HG03457 (cell line): ENCODE data around the gene MTMR2.

Experiments
- ATAC-seq: cut with Tn5 transposase; IDR thresholded peaks from one replicate; pipeline ENCODE4 v1.9.1; 2021; ENCODE audit warnings: moderate number of reproducible peaks; ENCODE audit not compliant: unreplicated experiment

The MTMR2 gene

GRCh38 chr11:95918720-95919119 is 5.2 kb downstream of the MTMR2 start:
- no peak for ATAC-seq

GRCh38 chr11:95918056-95918455 is 5.9 kb downstream of the MTMR2 start:
- ATAC-seq, result no peak

DNA sequence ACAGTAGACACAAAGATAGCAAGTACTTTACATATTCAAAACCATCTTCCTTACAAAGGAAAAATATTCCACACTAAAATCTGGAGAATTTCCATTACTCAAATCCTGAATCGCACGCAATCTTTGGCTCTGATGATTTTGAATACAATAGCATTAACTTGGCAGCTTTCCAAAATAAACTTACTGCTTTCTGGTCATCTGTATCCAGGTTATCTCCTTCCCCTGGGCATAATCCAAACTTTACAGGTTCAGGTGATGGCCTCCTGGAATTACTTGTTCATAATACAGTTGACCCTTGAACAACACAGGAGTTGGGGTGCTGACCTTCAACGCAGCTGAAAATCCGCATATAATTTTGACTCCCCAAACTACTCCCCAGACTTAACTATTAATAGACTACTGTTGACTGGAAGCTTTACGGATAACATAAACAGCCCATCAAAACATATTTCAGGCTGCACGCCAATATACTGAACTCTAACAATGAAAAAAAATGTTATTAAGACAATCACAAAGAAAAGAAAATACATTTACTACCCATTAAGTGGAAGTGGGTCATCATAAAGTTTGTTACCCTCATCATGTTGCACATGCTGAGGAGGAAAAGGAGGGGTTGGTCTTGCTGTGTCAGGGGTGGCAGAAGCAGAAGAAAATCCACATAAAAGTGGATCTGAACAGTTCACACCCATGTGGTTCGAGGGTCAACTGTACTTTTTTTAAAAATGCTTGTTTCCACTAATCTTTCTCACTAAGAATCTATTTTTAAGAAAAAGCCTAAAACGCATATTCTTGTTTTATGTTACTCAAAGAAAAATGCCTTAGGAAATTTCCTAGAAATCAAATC is 6.5 kb downstream of the MTMR2 start:
- ATAC-seq, result no peak

DNA sequence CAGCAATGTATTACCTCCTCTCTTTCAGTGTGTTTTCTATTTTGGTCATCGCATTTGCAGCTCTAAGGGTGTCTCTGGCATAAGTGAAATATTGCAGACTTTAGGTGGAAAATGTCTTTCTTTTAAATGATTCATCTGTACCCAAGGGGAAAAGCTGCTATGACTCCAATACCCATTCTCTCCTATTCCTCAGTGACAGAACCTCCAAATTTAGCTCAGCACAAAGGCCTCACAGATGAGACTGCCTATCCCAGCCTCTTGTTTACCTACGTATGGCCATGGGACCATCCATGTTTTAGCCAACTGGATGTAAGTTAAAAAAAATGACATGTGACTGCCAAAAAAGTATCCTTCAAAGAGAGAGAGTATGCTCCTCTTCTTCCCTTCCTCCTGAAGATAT is 7.9 kb downstream of the MTMR2 start:
- no peak for ATAC-seq

DNA sequence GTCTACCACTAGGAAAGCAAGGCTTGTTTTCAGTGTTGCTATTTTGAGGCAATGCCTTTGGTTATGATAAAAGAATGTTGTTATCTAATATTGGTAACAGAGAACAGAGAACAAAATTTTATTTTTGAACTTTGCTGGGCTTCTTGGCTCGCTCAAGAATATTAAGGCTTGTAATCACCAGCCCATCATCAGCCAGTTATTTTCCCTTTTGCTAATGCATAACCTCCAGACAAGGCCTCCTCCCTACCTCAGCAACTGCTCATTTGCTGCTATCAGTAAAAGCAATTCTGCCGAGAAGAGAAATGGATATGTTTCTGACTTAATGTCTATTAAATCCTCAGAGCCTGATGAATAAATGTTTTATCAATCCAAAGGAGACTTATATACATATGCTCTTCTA is 8.9 kb downstream of the MTMR2 start:
- ATAC-seq, result no peak

- ATAC-seq, result no peak
Observed at GRCh38 chr11:95913830-95914615, 9.9 kb downstream of the MTMR2 start.

GRCh38 chr11:95912902-95913560 is 10.9 kb downstream of the MTMR2 start:
- no peak for ATAC-seq

GRCh38 chr11:95911369-95911759 is 12.5 kb downstream of the MTMR2 start:
- ATAC-seq, result no peak

- ATAC-seq, result no peak
Observed at GRCh38 chr11:95910638-95911368, 13.1 kb downstream of the MTMR2 start.

DNA sequence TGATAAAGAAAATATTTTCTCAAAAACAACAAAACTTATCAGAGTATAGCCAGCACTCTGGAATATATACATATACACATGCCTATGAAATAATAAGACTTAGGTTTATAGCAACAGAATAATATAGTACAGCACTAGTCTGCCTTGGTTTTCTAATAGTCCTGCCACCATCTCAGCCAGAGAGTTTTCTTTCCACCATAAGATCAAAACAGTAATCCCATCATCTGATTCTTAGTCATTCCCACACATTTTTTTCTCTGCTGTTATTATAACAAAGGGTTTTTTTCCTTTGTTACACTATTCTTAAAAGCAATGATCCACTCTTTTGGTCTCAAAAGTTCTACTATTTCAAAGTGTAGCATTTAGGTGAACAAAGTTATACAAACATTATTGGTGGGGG is 15.1 kb downstream of the MTMR2 start:
- no peak for ATAC-seq

GRCh38 chr11:95907476-95907875 is 16.4 kb downstream of the MTMR2 start:
- no peak for ATAC-seq

- ATAC-seq, result no peak
Observed at GRCh38 chr11:95904009-95904650, 19.8 kb downstream of the MTMR2 start.

GRCh38 chr11:95898782-95899181 is 25.1 kb downstream of the MTMR2 start:
- no peak for ATAC-seq

DNA sequence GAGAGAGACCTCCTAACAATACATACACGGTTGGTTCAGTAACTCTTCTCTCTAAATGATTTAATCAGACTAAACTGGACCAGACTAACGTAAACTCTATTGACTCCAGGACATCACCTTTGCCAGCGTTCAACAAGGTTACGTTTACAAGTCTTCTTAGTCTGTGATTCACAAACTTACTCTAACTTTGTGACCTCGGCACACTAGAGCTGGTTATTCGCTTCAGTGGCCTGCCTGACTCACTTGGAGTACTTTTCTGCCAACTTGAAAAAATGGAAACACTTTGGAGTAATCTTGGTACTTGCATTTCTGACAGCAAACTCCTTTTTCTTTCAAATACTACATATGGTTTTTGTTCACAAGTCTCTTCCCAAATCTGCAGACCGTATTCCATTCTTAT is 26.2 kb downstream of the MTMR2 start:
- no peak for ATAC-seq

DNA sequence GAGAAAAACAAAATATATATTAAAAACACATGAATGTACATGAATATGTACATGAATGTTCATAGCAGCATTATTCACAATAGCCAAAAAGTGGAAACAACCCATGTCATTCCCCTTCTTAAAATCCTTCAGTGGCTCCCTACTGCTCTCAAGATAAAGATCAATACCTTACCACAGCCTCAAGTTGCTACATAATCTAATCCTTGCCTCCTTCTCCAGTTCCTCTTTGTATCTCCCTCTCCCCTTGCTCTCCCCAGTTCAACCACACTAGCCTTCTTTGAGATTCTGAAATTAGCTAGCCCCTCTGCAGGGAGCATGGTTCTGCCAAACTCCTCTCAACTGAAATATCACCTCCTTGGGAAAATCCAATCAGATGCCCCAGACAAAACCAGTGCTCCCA is 28.1 kb downstream of the MTMR2 start:
- no peak for ATAC-seq

GRCh38 chr11:95892892-95893570 is 30.9 kb downstream of the MTMR2 start:
- no peak for ATAC-seq

DNA sequence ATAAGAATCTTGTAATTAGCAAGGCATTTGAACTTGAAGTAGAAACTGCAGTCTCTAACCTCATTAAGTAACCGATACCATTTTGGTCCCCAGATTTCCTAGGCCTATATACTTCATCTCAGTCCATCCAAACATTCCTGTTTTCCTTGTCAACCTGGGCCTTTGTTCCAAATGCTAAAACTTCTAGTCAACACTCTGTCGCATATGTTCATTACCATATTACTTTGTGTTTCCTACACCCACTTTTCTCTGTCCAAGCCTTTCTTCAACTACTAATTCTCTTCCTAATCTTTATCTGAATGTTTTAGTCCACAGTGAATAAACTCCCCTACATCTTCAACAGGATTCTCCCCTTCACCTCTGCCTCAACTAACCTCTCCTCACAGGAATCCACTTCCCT is 31.4 kb downstream of the MTMR2 start:
- ATAC-seq, result no peak

- ATAC-seq, result peak; percentile 51
Observed at GRCh38 chr11:95891423-95892170, 32.3 kb downstream of the MTMR2 start.

GRCh38 chr11:95888852-95889251 is 35.1 kb downstream of the MTMR2 start:
- ATAC-seq, result no peak
